ENCODE data around the gene RSPO4. TPM values are rescaled to one million over a fixed set of nuclear protein-coding genes. Genes with fewer than 3 reads are reported as not detected.

RSPO4 gene
- total RNA-seq, 1 donor from 2014 or later, result not detected

DNA sequence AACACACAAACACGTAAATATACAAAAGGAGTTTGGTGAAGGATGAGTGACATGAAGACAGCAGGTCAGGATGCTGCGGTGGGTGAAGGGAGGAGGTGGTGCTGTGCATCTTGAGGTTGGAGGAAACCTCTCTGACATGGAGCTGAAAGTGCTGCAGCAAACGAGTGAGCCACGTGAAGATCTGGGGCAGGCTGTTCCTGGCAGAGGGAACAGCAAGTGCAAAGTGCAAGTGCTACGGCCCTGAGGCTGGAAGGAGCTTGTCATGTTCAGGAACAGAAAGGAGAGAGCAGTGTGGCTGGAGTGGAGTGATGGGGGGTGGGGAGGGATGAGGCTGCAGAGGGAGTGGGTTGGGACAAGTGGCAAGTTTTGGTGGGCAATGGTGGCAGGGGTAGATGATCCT lies 61.2 kb downstream of the RSPO4 start:
- intact Hi-C loops (cut with micrococcal nuclease), result no loop called here
- H3K36me3 Mint-ChIP-seq (ENCODE audit: low read depth), result no peaks in the 10 kb centered on the region
- H3K27me3 Mint-ChIP-seq (ENCODE audit: low read depth), result no peaks in the 10 kb centered on the region
- no peak for DNase-seq (ENCODE audit: low spot score)
- H3K4me3 Mint-ChIP-seq (ENCODE audit: low read depth), result no peak overlapping the region
- H3K9me3 Mint-ChIP-seq, result no peaks in the 10 kb centered on the region
- no peaks in the 10 kb centered on the region for H3K4me1 Mint-ChIP-seq (ENCODE audit: low read depth)
- no peak overlapping the region for H3K27ac Mint-ChIP-seq

DNA sequence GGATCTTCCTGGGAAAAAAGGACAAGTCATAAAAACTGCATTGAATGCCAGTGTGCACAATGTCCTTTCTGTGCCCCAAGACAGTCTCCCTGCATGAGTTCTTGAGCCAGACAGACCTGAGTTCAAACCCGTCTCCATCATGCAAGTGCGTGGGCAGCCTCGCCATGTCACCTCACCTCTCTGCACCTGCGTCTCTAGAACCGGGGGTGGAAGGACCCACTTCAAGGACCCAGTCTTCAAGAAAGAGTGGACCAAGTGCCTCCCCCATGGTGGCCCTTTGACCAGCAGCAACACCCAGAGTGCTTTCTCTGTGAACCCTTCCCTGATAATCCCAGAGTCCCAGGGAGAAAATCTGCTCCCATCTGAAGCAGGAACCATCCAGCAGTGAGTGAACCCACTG lies 62.5 kb downstream of the RSPO4 start:
- Mint-ChIP-seq H3K27ac (no peak overlapping the region), H3K9me3 (no peaks in the 10 kb centered on the region), H3K4me3 (ENCODE audit: low read depth) (no peak overlapping the region), H3K4me1 (ENCODE audit: low read depth) (no peaks in the 10 kb centered on the region), H3K27me3 (ENCODE audit: low read depth) (no peaks in the 10 kb centered on the region), H3K36me3 (ENCODE audit: low read depth) (no peaks in the 10 kb centered on the region)
- intact Hi-C loops (cut with micrococcal nuclease), result no loop called here
- no peak for DNase-seq (ENCODE audit: low spot score)

DNA sequence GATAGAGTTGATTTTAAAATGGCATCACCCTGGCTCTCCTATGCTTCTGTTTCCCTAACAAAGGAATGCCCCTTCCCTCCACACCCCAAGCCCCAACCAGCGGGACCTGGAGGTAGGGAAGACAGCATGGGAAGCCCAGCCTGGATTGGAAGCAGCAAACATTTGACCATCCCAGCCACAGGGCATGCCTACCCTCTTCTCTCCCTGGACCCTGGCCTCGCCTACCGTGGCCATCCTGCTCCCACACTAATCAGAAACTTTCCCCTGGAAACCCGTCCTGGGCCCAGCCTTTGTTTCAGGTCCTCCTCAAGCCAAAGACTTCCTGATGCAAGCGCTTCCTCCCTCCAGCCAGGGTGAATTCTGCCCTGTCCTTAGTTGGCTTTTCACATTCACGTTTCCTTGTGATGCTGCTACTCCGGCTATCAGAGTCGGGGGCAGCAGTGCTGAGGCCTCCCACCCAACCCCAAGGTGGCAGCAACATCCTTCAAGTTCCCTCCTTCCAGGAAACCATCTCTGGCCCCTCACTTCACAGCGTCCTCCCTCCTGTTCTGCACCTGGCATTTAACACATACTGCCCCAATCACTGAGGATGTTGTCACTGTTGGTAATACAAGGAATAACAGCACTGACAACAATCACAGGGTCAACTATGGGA lies 67.8 kb downstream of the RSPO4 start:
- peaks cover 2% of the 10 kb centered on the region for H3K36me3 Mint-ChIP-seq (ENCODE audit: low read depth)
- H3K27ac Mint-ChIP-seq, result no peak overlapping the region
- intact Hi-C loops (cut with micrococcal nuclease), result no loop called here
- H3K9me3 Mint-ChIP-seq, result peaks cover 21% of the 10 kb centered on the region
- no peak overlapping the region for H3K4me3 Mint-ChIP-seq (ENCODE audit: low read depth)
- H3K27me3 Mint-ChIP-seq (ENCODE audit: low read depth), result peaks cover 2% of the 10 kb centered on the region
- DNase-seq (ENCODE audit: low spot score), result no peak
- H3K4me1 Mint-ChIP-seq (ENCODE audit: low read depth), result no peaks in the 10 kb centered on the region

DNA sequence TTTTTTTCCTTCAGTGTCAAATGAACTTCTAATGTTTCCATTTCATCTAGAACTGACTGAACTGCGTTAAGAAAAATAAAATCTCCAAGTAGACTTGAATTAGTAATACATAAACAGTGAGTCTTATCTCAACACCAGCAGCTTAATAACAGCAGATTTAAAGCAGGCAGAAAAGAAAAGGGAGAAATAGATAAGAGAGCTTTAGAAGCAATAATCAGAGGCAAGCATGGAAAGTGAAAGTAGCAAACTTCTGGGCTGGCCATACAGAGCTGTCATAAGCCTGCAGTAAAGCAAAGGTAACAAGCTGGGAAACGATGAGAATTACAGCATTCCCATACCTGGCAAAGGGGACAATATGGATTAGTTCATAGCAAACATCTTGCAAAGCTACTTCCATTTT lies 69.1 kb downstream of the RSPO4 start:
- H3K4me1 Mint-ChIP-seq (ENCODE audit: low read depth), result no peaks in the 10 kb centered on the region
- H3K9me3 Mint-ChIP-seq, result peaks cover 21% of the 10 kb centered on the region
- no peak for DNase-seq (ENCODE audit: low spot score)
- peaks cover 2% of the 10 kb centered on the region for H3K36me3 Mint-ChIP-seq (ENCODE audit: low read depth)
- peaks cover 3% of the 10 kb centered on the region for H3K27me3 Mint-ChIP-seq (ENCODE audit: low read depth)
- H3K27ac Mint-ChIP-seq, result no peak overlapping the region
- intact Hi-C loops (cut with micrococcal nuclease), result no loop called here
- H3K4me3 Mint-ChIP-seq (ENCODE audit: low read depth), result no peak overlapping the region

DNA sequence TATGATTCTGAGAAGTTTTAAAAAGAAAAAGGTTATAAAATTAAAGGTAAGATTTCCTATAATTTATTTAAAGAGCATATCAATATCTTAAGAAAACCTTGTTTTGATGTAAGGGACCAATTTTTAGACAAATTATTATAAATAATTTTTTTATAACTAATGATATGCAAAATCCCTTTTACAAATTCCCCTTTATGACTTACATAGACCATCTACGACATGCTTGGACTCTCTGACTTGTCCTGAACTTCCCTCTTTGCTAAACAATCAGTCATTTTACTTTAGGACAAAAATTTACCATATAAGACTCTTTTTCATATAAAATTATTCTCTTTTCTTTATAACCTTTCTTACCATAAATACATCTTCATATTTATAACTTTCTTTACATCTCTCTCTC lies 70.7 kb downstream of the RSPO4 start:
- peaks cover 3% of the 10 kb centered on the region for H3K27me3 Mint-ChIP-seq (ENCODE audit: low read depth)
- H3K9me3 Mint-ChIP-seq, result peaks cover 21% of the 10 kb centered on the region
- H3K27ac Mint-ChIP-seq, result no peak overlapping the region
- intact Hi-C loops (cut with micrococcal nuclease), result no loop called here
- H3K4me3 Mint-ChIP-seq (ENCODE audit: low read depth), result no peak overlapping the region
- no peak for DNase-seq (ENCODE audit: low spot score)
- peaks cover 2% of the 10 kb centered on the region for H3K36me3 Mint-ChIP-seq (ENCODE audit: low read depth)
- no peaks in the 10 kb centered on the region for H3K4me1 Mint-ChIP-seq (ENCODE audit: low read depth)

DNA sequence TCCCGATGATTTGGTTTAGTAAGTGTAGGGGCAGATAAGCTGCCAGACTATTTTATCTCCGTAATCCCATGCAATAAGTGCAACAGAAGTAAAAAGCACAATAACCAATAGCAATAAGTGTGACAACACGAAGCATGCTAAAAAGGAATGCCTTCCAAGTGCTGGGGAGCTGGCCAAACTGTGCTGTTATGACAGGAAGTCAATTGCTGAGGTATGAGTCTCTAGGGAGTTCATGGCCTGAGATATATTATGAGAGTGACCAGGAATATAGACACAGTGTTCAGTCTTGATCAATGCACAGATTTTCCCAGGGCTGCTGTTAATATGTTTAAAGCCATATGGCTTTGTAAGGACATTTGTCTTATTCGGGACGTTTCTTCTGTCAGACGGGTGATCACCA lies 75.4 kb downstream of the RSPO4 start:
- DNase-seq (ENCODE audit: low spot score), result no peak
- no peak overlapping the region for H3K27ac Mint-ChIP-seq
- intact Hi-C loops (cut with micrococcal nuclease), result no loop called here
- H3K27me3 Mint-ChIP-seq (ENCODE audit: low read depth), result peaks cover 3% of the 10 kb centered on the region
- H3K9me3 Mint-ChIP-seq, result peaks cover 14% of the 10 kb centered on the region
- H3K4me3 Mint-ChIP-seq (ENCODE audit: low read depth), result no peak overlapping the region
- no peaks in the 10 kb centered on the region for H3K4me1 Mint-ChIP-seq (ENCODE audit: low read depth)
- peaks cover 2% of the 10 kb centered on the region for H3K36me3 Mint-ChIP-seq (ENCODE audit: low read depth)

DNA sequence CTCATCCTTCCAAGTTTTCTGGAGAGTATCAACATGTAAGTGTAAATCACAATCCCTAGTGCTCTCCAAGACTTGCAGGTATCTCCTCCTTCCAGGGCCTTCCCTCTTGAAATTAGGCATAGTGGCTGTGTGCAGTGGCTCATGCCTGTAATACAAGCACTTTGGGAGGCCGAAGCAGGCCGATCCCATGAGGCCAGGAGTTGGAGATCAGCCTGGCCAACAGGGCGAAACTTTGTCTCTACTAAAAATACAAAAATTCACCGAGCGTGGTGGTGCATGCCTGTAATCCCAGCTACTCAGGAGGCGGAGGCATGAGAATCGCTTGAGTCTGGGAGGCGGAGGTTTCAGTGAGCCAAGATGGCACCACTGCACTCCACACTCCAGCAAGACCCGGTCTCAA lies 76.6 kb downstream of the RSPO4 start:
- Mint-ChIP-seq H3K4me3 (ENCODE audit: low read depth) (no peak overlapping the region), H3K27me3 (ENCODE audit: low read depth) (peaks cover 1% of the 10 kb centered on the region), H3K9me3 (peaks cover 2% of the 10 kb centered on the region), H3K27ac (no peak overlapping the region), H3K36me3 (ENCODE audit: low read depth) (no peaks in the 10 kb centered on the region), H3K4me1 (ENCODE audit: low read depth) (no peaks in the 10 kb centered on the region)
- no peak for DNase-seq (ENCODE audit: low spot score)
- intact Hi-C loops (cut with micrococcal nuclease), result no loop called here

DNA sequence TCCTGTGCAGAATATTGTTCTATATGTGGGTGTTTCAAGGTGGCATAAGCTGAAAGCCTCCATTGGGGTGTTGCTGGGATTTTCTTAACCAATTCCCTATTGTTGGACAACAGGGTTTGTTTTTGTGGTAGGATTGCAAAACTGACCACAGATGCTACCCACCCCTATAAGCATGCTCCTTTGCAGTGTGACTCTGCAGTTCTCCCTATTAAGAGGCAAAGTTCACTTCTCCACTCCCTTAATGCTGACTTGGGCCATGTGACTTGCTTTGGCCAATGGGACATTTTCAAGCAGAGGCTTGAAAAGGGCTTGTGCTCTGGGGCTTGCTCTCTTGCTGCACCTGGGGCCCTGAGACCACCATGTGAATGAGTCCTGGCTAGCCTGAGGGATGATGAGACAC lies 77.5 kb downstream of the RSPO4 start:
- H3K27me3 Mint-ChIP-seq (ENCODE audit: low read depth), result peaks cover 1% of the 10 kb centered on the region
- no peaks in the 10 kb centered on the region for H3K4me1 Mint-ChIP-seq (ENCODE audit: low read depth)
- no peak overlapping the region for H3K27ac Mint-ChIP-seq
- intact Hi-C loops (cut with micrococcal nuclease), result no loop called here
- no peak for DNase-seq (ENCODE audit: low spot score)
- H3K9me3 Mint-ChIP-seq, result no peaks in the 10 kb centered on the region
- no peak overlapping the region for H3K4me3 Mint-ChIP-seq (ENCODE audit: low read depth)
- H3K36me3 Mint-ChIP-seq (ENCODE audit: low read depth), result no peaks in the 10 kb centered on the region

DNA sequence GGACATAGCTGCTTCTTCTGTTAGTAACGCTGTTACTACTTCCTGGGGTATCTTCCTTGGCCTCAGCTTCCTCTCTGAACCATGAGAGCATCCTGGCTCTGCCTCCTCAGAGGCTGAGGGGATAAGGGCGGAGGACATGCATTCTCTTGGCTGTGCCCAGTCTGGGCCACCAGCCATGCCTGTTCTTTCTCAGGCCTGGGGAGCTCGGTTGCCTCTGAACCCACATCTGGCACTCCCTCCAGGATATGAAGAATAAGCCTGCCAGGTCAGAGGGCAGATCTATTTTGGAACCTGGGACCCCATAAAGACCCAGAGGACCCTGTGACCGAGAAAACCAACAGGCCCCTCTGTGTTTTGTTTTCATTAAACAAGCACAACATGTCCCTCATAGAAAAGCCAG lies 79.3 kb downstream of the RSPO4 start:
- no peak for DNase-seq (ENCODE audit: low spot score)
- H3K4me1 Mint-ChIP-seq (ENCODE audit: low read depth), result no peaks in the 10 kb centered on the region
- no peaks in the 10 kb centered on the region for H3K27me3 Mint-ChIP-seq (ENCODE audit: low read depth)

DNA sequence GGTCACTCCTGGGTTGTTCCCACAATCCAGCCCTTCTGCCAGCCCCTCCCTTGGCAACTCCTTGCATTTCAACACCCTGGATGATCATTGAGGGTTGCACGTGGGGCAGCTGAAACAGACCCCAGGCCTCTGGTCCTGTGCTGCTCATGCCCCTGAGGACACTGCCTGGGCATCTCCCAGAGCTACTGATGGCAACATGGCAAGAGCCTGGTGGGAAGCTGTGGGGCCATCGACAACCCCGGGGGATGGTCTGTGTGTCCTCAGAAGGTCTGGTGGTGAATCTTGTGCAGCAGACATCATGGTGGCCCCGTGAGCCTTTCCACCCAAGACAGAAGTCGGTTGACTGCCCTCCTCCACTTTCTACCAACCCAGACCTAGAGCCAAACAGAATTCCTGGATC lies 81.0 kb downstream of the RSPO4 start:
- no peaks in the 10 kb centered on the region for H3K27me3 Mint-ChIP-seq (ENCODE audit: low read depth)
- intact Hi-C loops (cut with micrococcal nuclease), result no loop called here
- DNase-seq (ENCODE audit: low spot score), result no peak
- no peaks in the 10 kb centered on the region for H3K36me3 Mint-ChIP-seq (ENCODE audit: low read depth)
- H3K4me1 Mint-ChIP-seq (ENCODE audit: low read depth), result no peaks in the 10 kb centered on the region
- H3K27ac Mint-ChIP-seq, result no peak overlapping the region
- H3K4me3 Mint-ChIP-seq (ENCODE audit: low read depth), result no peak overlapping the region
- H3K9me3 Mint-ChIP-seq, result no peaks in the 10 kb centered on the region

More for the DNA sequence above, 79.3 kb downstream of the RSPO4 start:
- intact Hi-C loops (cut with micrococcal nuclease), result no loop called here
- H3K27ac Mint-ChIP-seq, result no peak overlapping the region
- no peaks in the 10 kb centered on the region for H3K36me3 Mint-ChIP-seq (ENCODE audit: low read depth)
- no peaks in the 10 kb centered on the region for H3K9me3 Mint-ChIP-seq
- no peak overlapping the region for H3K4me3 Mint-ChIP-seq (ENCODE audit: low read depth)

DNA sequence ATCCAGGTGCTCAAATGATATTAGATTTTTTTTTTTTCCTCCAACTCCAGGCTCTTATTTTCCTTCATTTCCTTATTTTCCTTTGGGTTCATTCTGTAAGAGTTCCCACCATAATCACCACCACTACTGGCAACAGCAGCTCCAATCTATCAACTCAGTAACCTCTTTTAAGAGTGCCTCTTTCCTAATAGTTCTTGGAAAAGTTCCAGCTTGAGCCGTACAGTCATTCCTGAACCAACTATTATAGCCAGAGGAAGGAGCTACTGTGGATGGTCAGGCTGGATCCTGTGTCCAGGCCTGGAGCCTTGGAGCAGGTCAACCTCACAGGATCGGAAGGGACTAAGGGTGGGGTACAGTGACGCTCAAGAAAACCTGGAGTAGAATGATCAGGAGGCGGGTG lies 81.8 kb downstream of the RSPO4 start:
- intact Hi-C loops (cut with micrococcal nuclease), result no loop called here
- no peaks in the 10 kb centered on the region for H3K4me1 Mint-ChIP-seq (ENCODE audit: low read depth)
- no peaks in the 10 kb centered on the region for H3K27me3 Mint-ChIP-seq (ENCODE audit: low read depth)
- H3K27ac Mint-ChIP-seq, result no peak overlapping the region
- no peaks in the 10 kb centered on the region for H3K36me3 Mint-ChIP-seq (ENCODE audit: low read depth)
- no peak overlapping the region for H3K4me3 Mint-ChIP-seq (ENCODE audit: low read depth)
- DNase-seq (ENCODE audit: low spot score), result no peak
- no peaks in the 10 kb centered on the region for H3K9me3 Mint-ChIP-seq

DNA sequence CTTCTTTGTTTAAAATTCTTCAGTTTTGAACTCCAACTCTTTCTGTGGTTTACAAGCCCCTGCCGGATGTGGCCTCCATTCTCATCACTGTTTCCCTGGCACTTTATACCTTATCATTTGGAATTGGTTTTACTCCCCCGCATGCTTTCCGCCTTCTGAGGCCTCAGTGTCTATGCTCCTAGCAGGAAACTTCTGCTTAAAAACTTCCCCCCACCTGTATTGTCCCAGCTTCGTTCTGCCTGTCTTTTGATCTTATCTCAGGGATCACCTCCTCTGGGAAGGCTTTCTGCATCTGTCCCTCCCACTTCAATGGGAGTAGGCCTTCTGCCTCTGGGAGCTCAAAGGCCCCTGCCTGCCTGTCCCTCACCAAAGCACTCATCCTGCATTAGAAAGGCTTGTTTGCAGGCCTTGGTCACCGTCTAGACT lies 82.6 kb downstream of the RSPO4 start:
- no peak overlapping the region for H3K4me3 Mint-ChIP-seq (ENCODE audit: low read depth)

DNA sequence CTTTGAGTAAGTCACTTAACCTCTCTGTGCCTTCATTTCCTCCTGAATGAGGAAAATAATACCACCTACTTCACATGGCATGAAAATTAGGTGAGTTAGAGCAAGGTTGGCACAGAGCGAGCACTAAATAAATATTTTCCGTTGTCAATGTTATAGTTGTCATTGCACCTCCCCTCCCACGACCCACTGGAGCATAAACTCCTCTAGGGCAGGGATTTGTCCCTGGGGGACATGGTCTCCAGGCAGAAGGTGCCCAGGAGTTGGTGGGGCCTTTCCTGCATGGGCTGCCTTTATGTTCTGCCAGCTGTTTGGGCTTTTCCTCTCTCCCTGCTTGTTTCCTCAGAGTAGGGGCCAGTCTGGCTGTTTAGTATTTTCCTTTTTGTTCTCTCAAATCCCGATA lies 84.7 kb downstream of the RSPO4 start:
- intact Hi-C loops (cut with micrococcal nuclease), result no loop called here
- Mint-ChIP-seq H3K9me3 (no peaks in the 10 kb centered on the region), H3K27ac (no peak overlapping the region), H3K4me1 (ENCODE audit: low read depth) (no peaks in the 10 kb centered on the region), H3K36me3 (ENCODE audit: low read depth) (no peaks in the 10 kb centered on the region), H3K4me3 (ENCODE audit: low read depth) (no peak overlapping the region), H3K27me3 (ENCODE audit: low read depth) (no peaks in the 10 kb centered on the region)
- DNase-seq (ENCODE audit: low spot score), result no peak

More for the DNA sequence above, 82.6 kb downstream of the RSPO4 start:
- H3K9me3 Mint-ChIP-seq, result no peaks in the 10 kb centered on the region
- H3K4me1 Mint-ChIP-seq (ENCODE audit: low read depth), result no peaks in the 10 kb centered on the region
- intact Hi-C loops (cut with micrococcal nuclease), result no loop called here
- DNase-seq (ENCODE audit: low spot score), result no peak
- no peaks in the 10 kb centered on the region for H3K27me3 Mint-ChIP-seq (ENCODE audit: low read depth)
- H3K36me3 Mint-ChIP-seq (ENCODE audit: low read depth), result no peaks in the 10 kb centered on the region
- no peak overlapping the region for H3K27ac Mint-ChIP-seq

DNA sequence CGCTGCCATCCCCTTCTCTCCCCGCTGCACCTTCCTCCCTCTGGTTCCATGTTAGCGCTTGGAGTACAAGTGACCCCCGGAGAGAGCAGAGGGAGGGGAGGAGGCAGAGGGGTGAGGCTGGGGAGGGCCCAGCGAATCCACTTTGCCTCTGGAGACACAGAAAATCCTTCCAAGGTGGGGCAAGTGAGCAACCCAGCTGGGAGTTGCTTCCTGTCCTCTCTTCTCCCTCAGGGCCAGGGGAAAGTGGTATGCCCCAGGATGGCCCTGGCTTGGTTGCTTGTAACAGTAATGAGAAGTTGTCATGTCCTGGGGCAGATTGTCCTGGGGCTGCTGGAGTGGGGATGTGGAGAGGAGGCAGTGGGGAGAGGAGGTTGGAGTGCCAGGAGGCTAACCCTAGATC lies 85.3 kb downstream of the RSPO4 start:
- no peaks in the 10 kb centered on the region for H3K27me3 Mint-ChIP-seq (ENCODE audit: low read depth)
- H3K9me3 Mint-ChIP-seq, result no peaks in the 10 kb centered on the region
- no peaks in the 10 kb centered on the region for H3K4me1 Mint-ChIP-seq (ENCODE audit: low read depth)
- no peak overlapping the region for H3K4me3 Mint-ChIP-seq (ENCODE audit: low read depth)
- H3K27ac Mint-ChIP-seq, result no peak overlapping the region
- intact Hi-C loops (cut with micrococcal nuclease), result no loop called here
- no peak for DNase-seq (ENCODE audit: low spot score)
- H3K36me3 Mint-ChIP-seq (ENCODE audit: low read depth), result no peaks in the 10 kb centered on the region
